HCT116 (cell line): ENCODE data around the gene ANKRD10. TPM values are rescaled to one million over a fixed set of nuclear protein-coding genes. Genes with fewer than 3 reads are reported as not detected.

ENCODE experiments used
- ATAC-seq: fragments of 200-7000 bp; cut with Tn5 transposase; 2 replicates; pipeline ENCODE4 v1.9.1; 2020; ENCODE audit warnings: mild to moderate bottlenecking, moderate library complexity
- BruUV-seq: library from RNA; stranded (reverse); fragments of 400-500 nt; replicated peaks from 2 replicates; lab custom pipeline; 2021; lab: Mats Ljungman, UMichigan
- CTCF ChIA-PET: fragments of 300-600 bp; sonication (Branson Sonifier 250); formaldehyde crosslinking; loops from one replicate; lab custom pipeline; 2021; ENCODE audit warnings: antibody characterized with exemption; lab: Charles Lee
- POLR2A ChIA-PET: fragments of 300-600, 350-600 bp; sonication (Branson Sonifier 250); formaldehyde crosslinking; loops from one replicate; lab custom pipeline; 2021; ENCODE audit warnings: antibody characterized with exemption; lab: Charles Lee
- RAD21 ChIA-PET, 2 experiments: fragments of 300-600 bp; sonication (Branson Sonifier 250); formaldehyde crosslinking; loops; one replicate each; lab custom pipeline; 2023; ENCODE audit warnings: low total read pairs in 2 of 2; ENCODE audit not compliant: uncharacterized antibody in 2 of 2, unreplicated experiment in 2 of 2, low non-redundant PET in 1 of 2; lab: Charles Lee
- DNase-seq: peaks from one replicate; pipeline ENCODE4 v3.0.0-alpha.2; 2010; ENCODE audit warnings: low read depth, low spot score
- H2AFZ ChIP-seq: fragments of 200-600 bp; shearing (Covaris generic), sonication (generic); 2 replicates; pipeline ENCODE4 v1.6.1; 2017; ENCODE audit warnings: low read depth, mixed run types, mixed read lengths, antibody characterized with exemption, low read length; ENCODE audit not compliant: poor library complexity, severe bottlenecking
- H3K27ac ChIP-seq: 2 replicates; pipeline ENCODE4 v1.5.1; 2012; ENCODE audit warnings: low read depth, low read length
- H3K27me3 ChIP-seq: fragments of 200-600 bp; sonication (generic); 2 replicates; pipeline ENCODE4 v1.6.1; 2016; ENCODE audit warnings: mixed run types, low read length, mixed read lengths; ENCODE audit not compliant: insufficient read depth
- H3K36me3 ChIP-seq, 2 experiments: fragments of 200-500 bp in 1 of 2; fragments of 200-600 bp in 1 of 2; sonication (Bioruptor generic) in 1 of 2; sonication (generic) in 1 of 2; 2 replicates each; pipeline versions ENCODE4 v1.5.1 to v1.6.1; 2014 to 2016; ENCODE audit warnings: low read length in 2 of 2, inconsistent platforms in 1 of 2, mixed read lengths in 1 of 2, mixed run types in 1 of 2; ENCODE audit not compliant: insufficient read depth in 2 of 2, control insufficient read depth in 1 of 2
- H3K4me1 ChIP-seq, 2 experiments: fragments of 200-600 bp in 1 of 2; sonication (generic) in 1 of 2; 2 replicates each; pipeline versions ENCODE4 v1.5.1 to v1.6.1; 2012 to 2017; ENCODE audit warnings: low read length in 2 of 2, inconsistent platforms in 1 of 2, mild to moderate bottlenecking in 1 of 2, mixed read lengths in 1 of 2, mixed run types in 1 of 2, moderate library complexity in 1 of 2; ENCODE audit not compliant: insufficient read depth in 2 of 2, control insufficient read depth in 1 of 2
- H3K4me2 ChIP-seq: fragments of 200-600 bp; sonication (generic); 2 replicates; pipeline ENCODE4 v1.6.1; 2017; ENCODE audit warnings: mixed run types, low read length, mixed read lengths
- H3K4me3 ChIP-seq, 2 experiments: fragments of 200-600 bp in 1 of 2; sonication (generic) in 1 of 2; replicated peaks in 1 of 2; 2 replicates each; pipeline ENCODE4 v1.5.1; 2011 to 2016; ENCODE audit warnings: low read length in 2 of 2, control low read depth in 1 of 2, low read depth in 1 of 2, mild to moderate bottlenecking in 1 of 2, mixed read lengths in 1 of 2, mixed run types in 1 of 2
- H3K79me2 ChIP-seq: fragments of 200-600 bp; sonication (generic); 2 replicates; pipeline ENCODE4 v1.6.1; 2017; ENCODE audit warnings: mild to moderate bottlenecking, mixed run types, low read length, moderate library complexity, mixed read lengths; ENCODE audit not compliant: insufficient read depth
- H3K9ac ChIP-seq: fragments of 200-600 bp; sonication (generic); 2 replicates; pipeline ENCODE4 v1.6.1; 2016; ENCODE audit warnings: low read length, mixed read lengths
- H3K9me2 ChIP-seq: fragments of 200-600 bp; sonication (generic), shearing (Covaris generic); 2 replicates; pipeline ENCODE4 v1.6.1; 2017; ENCODE audit warnings: mixed run types, mild to moderate bottlenecking, moderate library complexity; ENCODE audit not compliant: insufficient read depth
- H3K9me3 ChIP-seq, 2 experiments: fragments of 200-500 bp in 1 of 2; fragments of 200-600 bp in 1 of 2; sonication (Bioruptor generic) in 1 of 2; sonication (generic) in 1 of 2; 2 replicates each; pipeline ENCODE4 v1.6.1; 2014 to 2017; ENCODE audit warnings: low read length in 2 of 2, mixed read lengths in 2 of 2, inconsistent platforms in 1 of 2, low read depth in 1 of 2, mild to moderate bottlenecking in 1 of 2, mixed run types in 1 of 2, moderate library complexity in 1 of 2; ENCODE audit not compliant: control insufficient read depth in 1 of 2, insufficient read depth in 1 of 2
- H4K20me1 ChIP-seq: fragments of 200-600 bp; sonication (generic), shearing (Covaris generic); 2 replicates; pipeline ENCODE4 v1.6.1; 2017; ENCODE audit warnings: mixed run types, mild to moderate bottlenecking, moderate library complexity; ENCODE audit not compliant: insufficient read depth
- CBX3 ChIP-seq: IDR thresholded peaks from 2 replicates; pipeline ENCODE4 v1.6.1; 2012; ENCODE audit warnings: low read depth
- CEBPB ChIP-seq: IDR thresholded peaks from 2 replicates; pipeline ENCODE4 v1.6.1; 2012; ENCODE audit warnings: low read depth
- CTCF ChIP-seq, 3 experiments: fragments of 200-600 bp in 1 of 3; sonication (generic) in 1 of 3; IDR thresholded peaks in 2 of 3; conservative IDR thresholded peaks in 1 of 3; 2 replicates each; pipeline ENCODE4 v1.5.1; 2012 to 2017; ENCODE audit warnings: low read depth in 2 of 3, low read length in 2 of 3, antibody characterized with exemption in 1 of 3, borderline replicate concordance in 1 of 3, control low read depth in 1 of 3, mild to moderate bottlenecking in 1 of 3, mixed read lengths in 1 of 3, mixed run types in 1 of 3, moderate library complexity in 1 of 3; ENCODE audit not compliant: insufficient read depth in 1 of 3
- EGR1 ChIP-seq: IDR thresholded peaks from 2 replicates; pipeline ENCODE4 v1.6.1; 2012; ENCODE audit warnings: low read depth
- ELF1 ChIP-seq: IDR thresholded peaks from 2 replicates; pipeline ENCODE4 v1.6.1; 2012; ENCODE audit warnings: low read depth, borderline replicate concordance
- EZH2 ChIP-seq: fragments of 200-600 bp; sonication (generic); IDR thresholded peaks from 2 replicates; pipeline ENCODE4 v1.6.1; 2017; ENCODE audit warnings: antibody characterized with exemption, mixed run types
- EZH2phosphoT487 ChIP-seq: fragments of 200-600 bp; IDR thresholded peaks from 2 replicates; pipeline ENCODE4 v1.6.1; 2018; ENCODE audit warnings: antibody characterized with exemption, borderline replicate concordance
- FOSL1 ChIP-seq: IDR thresholded peaks from 2 replicates; pipeline ENCODE4 v1.6.1; 2012; ENCODE audit warnings: low read depth
- JUND ChIP-seq: IDR thresholded peaks from 2 replicates; pipeline ENCODE4 v1.6.1; 2012
- MAX ChIP-seq: IDR thresholded peaks from 2 replicates; pipeline ENCODE4 v1.6.1; 2012
- POLR2A ChIP-seq: IDR thresholded peaks from 2 replicates; pipeline ENCODE4 v1.7.0; 2011; ENCODE audit warnings: borderline replicate concordance; ENCODE audit not compliant: insufficient read depth, insufficient read length; ENCODE audit errors: extremely low read depth
- POLR2AphosphoS5 ChIP-seq: IDR thresholded peaks from 2 replicates; pipeline ENCODE4 v1.6.1; 2011; ENCODE audit warnings: mild to moderate bottlenecking, low read depth, low read length, moderate library complexity
- RAD21 ChIP-seq: IDR thresholded peaks from 2 replicates; pipeline ENCODE4 v1.6.1; 2012; ENCODE audit warnings: low read depth, mild to moderate bottlenecking
- REST ChIP-seq: IDR thresholded peaks from 2 replicates; pipeline ENCODE4 v1.6.1; 2012; ENCODE audit warnings: low read depth
- SIN3A ChIP-seq: IDR thresholded peaks from 2 replicates; pipeline ENCODE4 v1.6.1; 2012; ENCODE audit warnings: low read depth
- SRF ChIP-seq: IDR thresholded peaks from 2 replicates; pipeline ENCODE4 v1.6.1; 2012; ENCODE audit warnings: low read depth
- YY1 ChIP-seq: IDR thresholded peaks from 2 replicates; pipeline ENCODE4 v1.6.1; 2011; ENCODE audit warnings: low read length, low read depth, moderate library complexity, mild to moderate bottlenecking; ENCODE audit not compliant: insufficient replicate concordance; ENCODE audit errors: extremely low read depth
- ZBTB33 ChIP-seq: IDR thresholded peaks from 2 replicates; pipeline ENCODE4 v1.6.1; 2011; ENCODE audit warnings: mild to moderate bottlenecking, low read length, moderate library complexity; ENCODE audit not compliant: insufficient replicate concordance; ENCODE audit errors: extremely low read depth
- ZFX ChIP-seq: fragments of 450-650 bp; IDR thresholded peaks from 2 replicates; pipeline ENCODE4 v1.6.1; 2017
- ZNF274 ChIP-seq: fragments of 200-500 bp; sonication (Bioruptor generic); IDR thresholded peaks from 2 replicates; pipeline ENCODE4 v1.6.1; 2014; ENCODE audit warnings: mild to moderate bottlenecking, low read depth, low read length, inconsistent platforms
- intact Hi-C: fragments of 100-400 bp; cut with micrococcal nuclease; formaldehyde crosslinking; loops from 2 replicates; pipeline ENCODE4 v1.10.0; 2022
- total RNA-seq: library from RNA; stranded (reverse); gene quantifications from one replicate; pipeline ENCODE4 v1.2.1, GENCODE V29; 2021; ENCODE audit not compliant: unreplicated experiment

Gene ANKRD10
- total RNA-seq, 1 experiment from 2014 or later, result 173 TPM

GRCh38 chr13:110856942-110857835 lies 57.7 kb downstream of the ANKRD10 start:
- H3K9me3 ChIP-seq, result peaks cover 0 to 9% of the 10 kb centered on the region in 2 experiments; a peak in 1 of 4 replicates
- H3K79me2 ChIP-seq, result no peaks in the 10 kb centered on the region
- H3K27me3 ChIP-seq, result no peaks in the 10 kb centered on the region
- H3K36me3 ChIP-seq, result no peaks in the 10 kb centered on the region
- POLR2A ChIA-PET, result no interaction called here
- RAD21 ChIA-PET, result no interaction called here
- H3K4me2 ChIP-seq, result no peak overlapping the region
- no peak overlapping the region for H3K9ac ChIP-seq
- H3K9me2 ChIP-seq, result no peaks in the 10 kb centered on the region
- H2AFZ ChIP-seq, result no peak overlapping the region
- CTCF ChIA-PET, result no interaction called here
- no peak overlapping the region for H3K27ac ChIP-seq
- H3K4me1 ChIP-seq, result no peaks in the 10 kb centered on the region
- intact Hi-C loops, result no loop called here
- BruUV-seq, result no TSS peak
- TF ChIP-seq POLR2AphosphoS5 (no peak), RAD21 (no peak), MAX (no peak), YY1 (no peak), SRF (no peak), POLR2A (no peak), CEBPB (no peak), EZH2 (no peak), ELF1 (no peak), FOSL1 (no peak), REST (no peak), CTCF (IDR thresholded peaks at IDR 0.05 in 2 of 3, conservative IDR thresholded peaks at IDR 0.05 in 1 of 3; ENCODE audit: borderline replicate concordance in 1 of 3, insufficient read depth in 1 of 3, low read depth in 2 of 3, low read length in 2 of 3) (no peak), EGR1 (no peak), SIN3A (no peak), ZFX (no peak), ZBTB33 (no peak), JUND (no peak), EZH2phosphoT487 (no peak), CBX3 (no peak), ZNF274 (no peak)
- TF ChIP-seq, all 23 proteins: peak for 0
- Histone ChIP-seq H3K4me3 (no peak overlapping the region), H4K20me1 (no peaks in the 10 kb centered on the region)
- ATAC-seq, result no peak
- no peak for DNase-seq
